Esophagus squamous epithelium (tissue), 5 donors: ENCODE results near the gene CADM1. TPM values are rescaled to one million over a fixed set of nuclear protein-coding genes. Genes with fewer than 3 reads are reported as not detected.

ENCODE experiments used
- DNase-seq: peaks from one replicate; lab custom pipeline; 2025; lab: John Stamatoyannopoulos, UW
- H3K27ac ChIP-seq, 4 donors: fragments of 200-600 bp; sonication (generic); one replicate each; pipeline ENCODE4 v1.5.1; 2016 to 2019; ENCODE audit warnings: mild to moderate bottlenecking in 1 of 4
- H3K27me3 ChIP-seq, 4 donors: fragments of 200-600 bp; sonication (generic); 1 replicate in 3 of 4; 2 replicates in 1 of 4; pipeline versions ENCODE4 v1.5.1 to v1.6.0; 2017 to 2021; ENCODE audit warnings: antibody characterized with exemption in 1 of 4
- H3K36me3 ChIP-seq, 3 donors: fragments of 200-600 bp; sonication (generic); one replicate each; pipeline ENCODE4 v1.5.1; 2016 to 2019
- H3K4me1 ChIP-seq, 3 donors: fragments of 200-600 bp; sonication (generic); one replicate each; pipeline ENCODE4 v1.5.1; 2017 to 2019
- H3K4me3 ChIP-seq, 4 donors: fragments of 200-600 bp; sonication (generic); 1 replicate in 3 of 4; 2 replicates in 1 of 4; pipeline ENCODE4 v1.5.1; 2016 to 2019; ENCODE audit warnings: mild to moderate bottlenecking in 2 of 4, moderate library complexity in 1 of 4
- H3K9me3 ChIP-seq, 3 donors: fragments of 200-600 bp; sonication (generic); one replicate each; pipeline ENCODE4 v1.5.1; 2016 to 2019
- CTCF ChIP-seq, 6 experiments: fragments of 450-650 bp in 4 of 6; fragments of 200-600 bp in 2 of 6; sonication (generic) in 2 of 6; IDR thresholded peaks; one replicate each; pipeline ENCODE4 v1.5.1; 2016 to 2019; ENCODE audit warnings: antibody characterized with exemption in 6 of 6, mild to moderate bottlenecking in 4 of 6, moderate library complexity in 4 of 6
- POLR2A ChIP-seq, 4 donors: fragments of 450-650 bp; IDR thresholded peaks; one replicate each; pipeline ENCODE4 v1.6.1; 2017; ENCODE audit warnings: antibody characterized with exemption in 4 of 4, mild to moderate bottlenecking in 4 of 4, moderate library complexity in 3 of 4
- WGBS, 2 donors: methylation state at CpG; one replicate each; pipeline ENCODE4 v1.1.5; 2018; 5-methylcytosine and 5-hydroxymethylcytosine counted together
- intact Hi-C: fragments of 100-400 bp; cut with DNase I; formaldehyde crosslinking; loops from one replicate; pipeline ENCODE4 v1.15.0; 2022
- total RNA-seq, 4 donors: library from RNA; depleted of rRNA; stranded (reverse); fragments of >200 nt; gene quantifications; one replicate each; pipeline ENCODE4 v1.1.0, GENCODE V29; 2016
- donor health status: DM: yes; HTN: yes; CAD: no.

CADM1 gene
- total RNA-seq, 4 donors from 2014 or later: 1.7 to 15.1 (median 8.3) TPM

- no peak overlapping the region for H3K4me3 ChIP-seq
- H3K36me3 ChIP-seq: no peaks in the 10 kb centered on the region
- no peak overlapping the region for H3K27ac ChIP-seq
- H3K27me3 ChIP-seq: no peaks in the 10 kb centered on the region
- TF ChIP-seq CTCF (IDR thresholded peaks at IDR 0.05): no peak
- no peak for TF ChIP-seq POLR2A (IDR thresholded peaks at IDR 0.05)
- DNase-seq: no peak
- H3K4me1 ChIP-seq: no peaks in the 10 kb centered on the region
- H3K9me3 ChIP-seq: no peaks in the 10 kb centered on the region
- intact Hi-C loops: no loop called here
- WGBS, 2 donors: 34 to 40% methylated on average over 14 of the region's 14 CpGs
These were observed 374.5 kb downstream of the CADM1 start for GRCh38 chr11:115129473-115130289.

GRCh38 chr11:115128226-115128625, 376.0 kb downstream of the CADM1 start:
- Histone ChIP-seq H3K27ac (no peak overlapping the region), H3K9me3 (no peaks in the 10 kb centered on the region), H3K36me3 (no peaks in the 10 kb centered on the region), H3K4me3 (no peak overlapping the region), H3K27me3 (no peaks in the 10 kb centered on the region), H3K4me1 (no peaks in the 10 kb centered on the region)
- WGBS, 2 donors: 82 to 90% methylated on average over 4 of the region's 4 CpGs
- intact Hi-C loops: no loop called here
- no peak for TF ChIP-seq POLR2A (IDR thresholded peaks at IDR 0.05)
- DNase-seq: no peak

- H3K4me1 ChIP-seq: no peaks in the 10 kb centered on the region
- no peak for TF ChIP-seq POLR2A (IDR thresholded peaks at IDR 0.05)
- no peak for TF ChIP-seq CTCF (IDR thresholded peaks at IDR 0.05)
- WGBS, 2 donors: 47% methylated on average over 3 of the region's 3 CpGs; no CpG with 5 or more reads in 1 of the 2 donors
- no peak for DNase-seq
- H3K4me3 ChIP-seq: no peak overlapping the region
- no peaks in the 10 kb centered on the region for H3K36me3 ChIP-seq
- H3K9me3 ChIP-seq: no peaks in the 10 kb centered on the region
- intact Hi-C loops: no loop called here
- H3K27me3 ChIP-seq: no peaks in the 10 kb centered on the region
- H3K27ac ChIP-seq: no peak overlapping the region
These were observed 376.4 kb downstream of the CADM1 start for GRCh38 chr11:115127790-115128189.

- no peaks in the 10 kb centered on the region for H3K36me3 ChIP-seq
- TF ChIP-seq CTCF (IDR thresholded peaks at IDR 0.05) (no peak), POLR2A (IDR thresholded peaks at IDR 0.05) (no peak)
- H3K27ac ChIP-seq: no peak overlapping the region
- no peak for DNase-seq
- WGBS, 2 donors: 44 to 66% methylated on average over 10 of the region's 10 CpGs
- intact Hi-C loops: no loop called here
- H3K4me1 ChIP-seq: no peaks in the 10 kb centered on the region
- H3K4me3 ChIP-seq: no peak overlapping the region
- no peaks in the 10 kb centered on the region for H3K9me3 ChIP-seq
- H3K27me3 ChIP-seq: no peaks in the 10 kb centered on the region
These were observed 377.6 kb downstream of the CADM1 start for GRCh38 chr11:115126515-115127208.

GRCh38 chr11:115126092-115126491, 378.1 kb downstream of the CADM1 start:
- Histone ChIP-seq H3K27me3 (no peaks in the 10 kb centered on the region), H3K36me3 (no peaks in the 10 kb centered on the region), H3K9me3 (no peaks in the 10 kb centered on the region), H3K27ac (no peak overlapping the region), H3K4me3 (no peak overlapping the region), H3K4me1 (no peaks in the 10 kb centered on the region)
- TF ChIP-seq CTCF (IDR thresholded peaks at IDR 0.05) (no peak), POLR2A (IDR thresholded peaks at IDR 0.05) (no peak)
- DNase-seq: no peak
- intact Hi-C loops: no loop called here
- 69 to 78% methylated on average over 2 of the region's 2 CpGs for WGBS, 2 donors
